Left renal pelvis (tissue), 4 donors: Measurements from ENCODE around the gene VAV2. TPM values are rescaled to one million over a fixed set of nuclear protein-coding genes. Genes with fewer than 3 reads are reported as not detected.

ENCODE experiments used
- DNase-seq, 4 donors: peaks; one replicate each; pipeline ENCODE4 v3.0.0-alpha.2; 2013; ENCODE audit warnings: low read depth in 4 of 4, low spot score in 3 of 4
- polyA plus RNA-seq, 4 donors: library from polyadenylated mRNA; unstranded; fragments of 120-200 nt; gene quantifications; one replicate each; pipeline ENCODE4 v1.2.1, GENCODE V29; 2013; ENCODE audit not compliant: insufficient read length in 4 of 4

Gene VAV2, protein sequence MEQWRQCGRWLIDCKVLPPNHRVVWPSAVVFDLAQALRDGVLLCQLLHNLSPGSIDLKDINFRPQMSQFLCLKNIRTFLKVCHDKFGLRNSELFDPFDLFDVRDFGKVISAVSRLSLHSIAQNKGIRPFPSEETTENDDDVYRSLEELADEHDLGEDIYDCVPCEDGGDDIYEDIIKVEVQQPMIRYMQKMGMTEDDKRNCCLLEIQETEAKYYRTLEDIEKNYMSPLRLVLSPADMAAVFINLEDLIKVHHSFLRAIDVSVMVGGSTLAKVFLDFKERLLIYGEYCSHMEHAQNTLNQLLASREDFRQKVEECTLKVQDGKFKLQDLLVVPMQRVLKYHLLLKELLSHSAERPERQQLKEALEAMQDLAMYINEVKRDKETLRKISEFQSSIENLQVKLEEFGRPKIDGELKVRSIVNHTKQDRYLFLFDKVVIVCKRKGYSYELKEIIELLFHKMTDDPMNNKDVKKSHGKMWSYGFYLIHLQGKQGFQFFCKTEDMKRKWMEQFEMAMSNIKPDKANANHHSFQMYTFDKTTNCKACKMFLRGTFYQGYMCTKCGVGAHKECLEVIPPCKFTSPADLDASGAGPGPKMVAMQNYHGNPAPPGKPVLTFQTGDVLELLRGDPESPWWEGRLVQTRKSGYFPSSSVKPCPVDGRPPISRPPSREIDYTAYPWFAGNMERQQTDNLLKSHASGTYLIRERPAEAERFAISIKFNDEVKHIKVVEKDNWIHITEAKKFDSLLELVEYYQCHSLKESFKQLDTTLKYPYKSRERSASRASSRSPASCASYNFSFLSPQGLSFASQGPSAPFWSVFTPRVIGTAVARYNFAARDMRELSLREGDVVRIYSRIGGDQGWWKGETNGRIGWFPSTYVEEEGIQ
- polyA plus RNA-seq = 10 to 100 TPM; 14.7 to 47.1 (median 34.7) TPM

DNA sequence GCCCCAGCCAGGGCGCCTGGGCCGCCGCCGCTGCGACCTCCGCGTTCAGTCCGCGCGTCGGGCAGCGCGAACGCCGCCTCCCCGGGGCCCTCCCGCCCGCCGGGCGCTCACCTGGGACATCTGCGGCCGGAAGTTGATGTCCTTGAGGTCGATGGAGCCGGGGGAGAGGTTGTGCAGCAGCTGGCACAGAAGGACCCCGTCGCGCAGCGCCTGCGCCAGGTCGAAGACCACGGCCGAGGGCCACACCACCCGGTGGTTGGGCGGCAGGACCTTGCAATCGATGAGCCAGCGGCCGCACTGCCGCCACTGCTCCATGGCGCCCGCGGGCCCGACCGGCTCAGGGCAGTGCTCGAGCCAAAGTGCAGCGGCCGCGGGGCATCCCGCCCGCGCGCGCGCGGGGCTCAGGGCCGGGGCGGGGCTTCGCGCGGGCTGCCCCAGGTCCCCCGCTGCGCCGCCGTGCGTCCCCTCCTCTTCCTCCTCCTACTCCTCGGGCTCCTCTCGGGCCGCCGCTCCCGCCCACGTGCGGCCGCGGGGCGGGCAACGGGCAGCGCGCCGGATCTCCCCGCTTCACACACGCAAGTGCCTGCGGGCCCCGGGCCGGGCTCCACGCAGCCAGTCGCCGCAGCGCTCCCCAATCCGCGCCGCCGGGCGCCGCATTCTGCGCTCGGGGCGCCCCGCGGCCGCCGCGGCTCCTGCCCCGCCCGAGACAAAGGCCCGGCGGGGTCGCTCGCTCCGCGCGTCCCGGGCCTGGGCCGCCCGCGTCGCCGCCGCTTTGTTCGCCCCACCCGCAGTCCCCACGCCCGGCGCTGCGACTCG is at the start of gene VAV2:
Gene VAV2 (minus strand): TSS at position 361 of the 816 bp plus-strand sequence. CDS start 46 bp downstream, at position 315.
- DNase-seq = no peak

DNA sequence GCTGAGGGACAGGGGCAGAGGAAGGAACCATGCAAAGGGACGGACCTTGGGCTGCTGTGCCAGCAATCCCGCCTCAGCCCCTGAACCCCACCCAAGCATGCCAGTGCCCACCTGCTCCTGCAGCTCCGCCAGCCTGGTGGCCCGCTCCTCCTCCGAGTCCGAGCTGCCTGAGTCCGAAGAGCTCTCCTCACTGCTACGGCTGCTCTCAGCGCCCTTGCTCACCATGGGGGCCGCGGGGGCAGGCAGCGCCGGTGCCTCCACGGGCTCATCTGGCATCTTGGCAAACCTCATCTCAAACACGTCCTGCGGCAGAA is 49.5 kb upstream of the VAV2 start:
- no peak for DNase-seq

DNA sequence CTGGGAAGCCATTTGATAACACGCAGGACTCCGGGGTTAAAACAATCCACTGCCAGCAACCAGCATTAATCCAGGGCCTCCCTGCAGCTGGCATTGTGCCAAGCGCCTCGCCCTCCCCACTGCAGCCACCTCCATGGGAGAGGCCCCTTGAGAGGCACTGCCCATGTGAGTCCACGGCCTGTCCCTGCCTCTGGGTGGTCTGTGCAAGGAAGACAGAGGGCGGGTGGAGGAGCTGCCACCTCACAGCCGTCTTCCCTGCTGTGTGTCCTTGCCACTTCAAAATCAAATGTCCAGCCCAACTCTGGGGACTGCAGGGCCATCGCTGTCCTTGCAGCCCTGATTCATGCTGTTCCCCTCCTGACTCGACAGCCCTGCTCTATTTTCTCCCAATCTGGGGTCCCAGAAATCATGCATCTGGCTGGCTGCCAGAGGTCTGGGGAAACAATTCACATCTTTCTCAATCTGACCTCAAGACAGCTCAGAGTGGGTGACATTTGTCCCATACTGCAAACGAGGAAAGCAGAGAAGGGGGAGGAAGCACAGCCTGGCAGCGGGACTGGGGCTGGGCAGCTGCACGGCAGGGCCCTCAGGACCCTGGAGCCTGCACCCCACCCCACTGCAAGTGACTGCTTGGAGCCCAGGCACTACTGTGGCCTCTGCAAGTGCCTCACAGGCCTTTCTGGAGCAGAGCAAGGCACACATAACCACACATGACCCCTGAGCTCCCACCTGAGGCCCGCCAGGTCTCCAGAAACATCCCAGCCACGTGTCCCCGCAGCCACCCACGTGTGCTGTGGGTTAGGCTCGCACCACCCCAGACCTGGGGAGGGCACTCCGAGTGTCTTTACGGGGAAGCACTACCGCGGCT is 48.9 kb upstream of the VAV2 start:
- no peak for DNase-seq

DNA sequence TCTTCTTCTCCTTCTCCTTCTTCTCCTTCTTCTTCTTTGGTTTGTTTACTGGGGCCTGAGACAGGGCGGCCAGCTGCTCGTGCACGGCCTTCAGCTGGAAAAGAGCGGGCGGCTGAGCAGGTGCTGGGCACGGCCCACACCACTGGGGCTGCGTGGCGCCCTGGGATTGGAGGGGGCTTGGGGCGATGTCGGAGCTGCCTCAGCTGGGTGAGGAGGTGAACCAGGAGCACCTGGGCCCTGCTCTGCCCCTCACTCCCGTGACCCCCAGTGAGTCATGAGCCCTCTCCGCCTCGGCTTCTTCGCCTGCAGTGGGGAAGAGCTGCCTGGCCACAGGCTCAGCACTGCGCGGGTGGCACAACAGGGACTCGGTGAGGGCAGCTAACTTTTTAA is 48.0 kb upstream of the VAV2 start:
- no peak for DNase-seq

DNA sequence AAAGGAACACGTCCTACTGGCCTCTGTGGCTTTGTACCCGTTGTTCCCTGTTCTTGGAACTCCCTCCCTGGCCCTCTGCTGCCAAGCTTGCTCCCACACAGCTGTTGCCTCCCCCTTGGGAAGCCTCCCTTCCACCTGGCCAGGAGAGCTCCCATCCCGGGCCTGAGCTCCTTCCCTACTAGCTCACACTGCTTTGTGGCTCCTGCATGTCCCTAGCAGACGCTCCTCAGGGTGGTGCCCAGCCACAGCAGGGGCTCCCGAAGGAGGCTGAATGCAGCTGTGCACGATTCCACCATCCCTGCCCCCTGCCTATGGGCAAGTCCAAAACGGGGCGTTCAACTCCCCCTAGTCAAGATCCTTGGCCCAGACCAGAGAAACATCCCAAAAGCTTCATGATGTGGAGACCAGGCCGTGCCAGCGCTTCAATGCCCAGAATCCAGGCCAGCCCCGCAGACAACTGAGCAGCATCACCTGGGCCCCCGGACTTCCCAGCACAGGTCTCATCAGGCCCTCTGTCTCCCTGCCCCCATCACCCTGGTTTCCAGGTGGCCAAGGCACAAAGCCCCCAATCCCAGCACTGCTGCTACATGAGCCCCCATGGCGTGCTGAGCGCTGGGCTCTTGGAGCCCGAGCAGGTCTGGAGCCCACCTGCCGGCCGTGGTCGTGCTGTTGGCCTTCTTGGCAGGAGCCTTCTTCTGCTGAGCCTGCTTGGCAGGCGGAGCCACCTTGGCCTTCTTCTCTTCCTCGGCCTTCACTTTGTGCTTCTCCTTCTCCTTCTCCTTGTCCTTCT is 47.5 kb upstream of the VAV2 start:
- no peak for DNase-seq

DNA sequence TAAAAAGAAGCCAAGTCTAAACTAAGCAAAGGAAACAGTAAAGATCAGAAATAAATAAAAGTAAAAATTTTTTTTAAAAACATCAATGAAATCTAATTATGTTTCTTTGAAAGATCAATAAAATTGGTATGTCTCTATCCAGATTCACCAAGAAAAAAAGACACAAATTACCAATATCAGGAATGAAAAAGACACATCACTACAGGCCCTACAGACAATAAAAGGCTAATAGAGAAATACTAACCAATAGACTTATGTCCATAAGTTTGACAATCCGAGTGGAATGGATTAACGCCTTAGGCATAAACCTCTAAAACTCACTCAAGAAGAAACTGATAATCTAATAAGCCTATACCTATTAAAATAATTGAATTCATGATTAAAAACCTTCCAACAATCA is 45.5 kb upstream of the VAV2 start:
- DNase-seq = no peak

DNA sequence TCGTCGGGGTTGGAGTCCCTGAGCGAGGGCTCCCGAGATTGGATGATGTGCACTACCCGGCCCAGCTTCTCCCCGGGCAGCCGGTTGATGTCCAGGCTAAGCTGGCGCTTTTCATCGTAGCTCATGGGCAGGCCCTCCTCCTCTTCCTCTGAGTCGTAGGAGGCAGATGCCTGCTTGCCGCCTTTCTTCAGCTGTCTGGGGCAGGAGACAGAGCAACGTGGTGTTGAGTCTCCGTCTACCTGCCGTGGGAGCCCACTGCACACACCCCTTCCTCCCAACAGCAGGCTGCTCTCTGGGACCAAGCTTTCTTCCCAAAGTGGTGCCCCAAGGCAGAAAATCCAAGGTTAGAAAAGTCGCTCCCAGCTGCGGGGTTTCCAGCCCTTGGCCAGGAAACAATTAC is 44.0 kb upstream of the VAV2 start:
- no peak for DNase-seq

DNA sequence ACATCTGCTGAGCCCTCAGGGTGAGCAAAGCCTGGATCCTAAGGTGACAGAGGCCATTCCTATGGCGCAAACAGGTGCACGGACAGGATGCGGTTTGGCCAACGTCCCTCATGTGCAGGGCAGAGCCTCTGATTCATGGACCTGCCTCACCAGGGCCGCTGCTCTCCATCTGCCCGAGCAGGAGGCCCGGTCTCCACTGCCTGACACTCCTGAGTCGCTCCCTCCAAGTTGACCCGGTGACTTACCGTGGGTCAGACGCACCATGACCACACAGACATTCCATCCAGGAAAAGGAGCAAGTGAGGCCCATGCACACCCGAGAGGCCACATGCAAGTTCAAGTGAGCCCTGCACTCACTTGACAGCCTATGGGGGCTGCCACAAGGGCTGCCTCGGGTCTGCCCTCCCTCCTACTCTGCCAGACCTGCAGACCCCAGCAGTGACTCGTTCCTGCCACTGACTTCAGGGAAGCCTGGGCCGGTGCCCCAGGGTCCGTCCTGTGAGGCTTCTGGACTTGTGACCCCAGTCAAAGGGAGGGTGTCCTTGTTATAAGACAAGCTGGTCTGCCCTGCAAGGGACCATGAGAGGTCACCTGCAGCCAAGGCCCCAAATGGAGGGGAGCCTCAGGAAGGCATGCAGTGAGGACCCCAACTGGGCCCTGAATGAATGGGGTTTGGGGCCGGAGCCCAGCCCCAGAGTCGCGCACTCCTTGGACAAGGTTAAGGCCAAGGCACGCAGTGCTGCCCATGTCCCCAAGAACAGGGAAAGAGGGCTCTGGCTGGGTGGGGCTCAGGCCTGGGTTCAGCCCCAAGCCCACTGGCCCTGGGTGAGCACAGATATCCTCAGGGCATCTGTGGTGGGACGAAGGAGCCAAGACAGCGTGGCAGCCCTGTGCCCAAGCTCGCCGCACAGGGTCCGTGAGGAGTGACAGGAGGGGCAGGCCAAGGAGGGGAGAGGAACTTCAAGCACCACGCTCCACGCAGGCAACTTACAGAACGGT is 43.2 kb upstream of the VAV2 start:
- DNase-seq = no peak

DNA sequence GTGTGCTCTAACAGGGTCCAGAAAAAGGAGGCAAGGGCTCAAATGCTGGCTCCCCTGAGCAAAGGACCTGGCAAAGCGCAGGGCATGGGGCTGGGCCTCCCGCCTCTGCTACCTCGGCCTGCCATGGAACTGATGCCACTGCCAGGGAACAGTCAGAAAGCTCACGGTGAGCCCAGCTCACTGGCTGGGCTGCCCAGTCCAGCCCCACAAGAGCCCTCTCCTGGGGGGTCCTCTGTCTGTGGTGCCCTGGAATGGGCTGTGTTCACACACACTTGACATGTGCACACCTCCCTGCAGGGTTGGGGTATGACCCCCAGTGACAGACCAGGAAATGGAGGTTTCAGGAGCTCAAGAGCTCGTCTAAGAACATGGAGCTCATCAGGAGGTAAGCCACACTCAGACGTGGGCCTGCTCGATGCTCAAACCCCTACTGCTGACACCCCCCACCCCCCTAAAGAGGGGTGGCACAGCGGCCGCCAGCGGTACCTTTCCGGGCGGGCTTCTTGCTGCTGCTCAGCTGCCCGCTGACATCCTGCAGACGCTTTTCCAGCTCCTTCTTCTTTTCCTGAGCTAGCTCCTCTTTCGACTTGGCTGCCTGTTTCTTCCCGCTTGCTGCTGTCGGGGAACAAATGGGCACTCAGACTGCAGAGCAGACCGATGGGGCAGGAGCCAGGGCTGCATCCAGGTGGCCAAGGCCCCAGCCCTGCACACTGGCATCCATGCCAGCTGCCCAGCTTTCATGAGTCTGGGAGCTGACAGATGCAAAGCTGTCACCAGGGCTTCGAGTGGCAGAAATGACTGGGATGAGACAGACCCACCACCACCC is 42.3 kb upstream of the VAV2 start:
- no peak for DNase-seq

DNA sequence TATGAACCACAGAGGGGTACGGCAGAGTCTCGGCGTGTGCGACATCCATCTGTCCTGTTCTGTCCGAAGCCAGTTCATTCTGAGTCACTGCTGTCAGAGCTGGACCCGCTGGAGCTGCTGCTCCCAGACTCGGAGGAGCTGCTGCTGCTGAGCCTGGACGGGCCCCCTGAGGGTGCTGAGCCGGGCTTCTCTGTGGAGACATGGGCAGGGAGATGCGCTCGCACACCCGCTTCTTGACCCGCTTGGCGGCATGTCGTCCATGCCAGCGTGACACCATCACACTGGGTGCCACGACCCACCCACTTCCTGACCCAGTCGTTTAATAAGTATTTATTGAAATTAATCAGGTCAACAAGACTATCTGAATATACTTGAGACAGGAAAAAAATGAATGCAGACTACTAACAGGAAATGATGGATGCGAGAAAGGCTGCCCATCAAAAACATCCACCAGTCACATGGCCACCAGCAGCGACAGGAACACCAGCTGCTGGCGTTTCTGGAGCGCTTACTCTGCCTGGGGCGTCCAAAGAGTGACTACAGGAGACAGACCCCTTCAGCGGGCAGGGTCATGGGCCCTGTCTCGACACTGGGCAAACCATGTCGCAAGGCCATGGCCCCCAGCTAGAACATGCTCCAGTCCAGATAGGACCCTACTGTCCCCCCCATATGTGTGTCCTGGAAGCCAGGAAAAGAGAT is 41.5 kb upstream of the VAV2 start:
- no peak for DNase-seq

DNA sequence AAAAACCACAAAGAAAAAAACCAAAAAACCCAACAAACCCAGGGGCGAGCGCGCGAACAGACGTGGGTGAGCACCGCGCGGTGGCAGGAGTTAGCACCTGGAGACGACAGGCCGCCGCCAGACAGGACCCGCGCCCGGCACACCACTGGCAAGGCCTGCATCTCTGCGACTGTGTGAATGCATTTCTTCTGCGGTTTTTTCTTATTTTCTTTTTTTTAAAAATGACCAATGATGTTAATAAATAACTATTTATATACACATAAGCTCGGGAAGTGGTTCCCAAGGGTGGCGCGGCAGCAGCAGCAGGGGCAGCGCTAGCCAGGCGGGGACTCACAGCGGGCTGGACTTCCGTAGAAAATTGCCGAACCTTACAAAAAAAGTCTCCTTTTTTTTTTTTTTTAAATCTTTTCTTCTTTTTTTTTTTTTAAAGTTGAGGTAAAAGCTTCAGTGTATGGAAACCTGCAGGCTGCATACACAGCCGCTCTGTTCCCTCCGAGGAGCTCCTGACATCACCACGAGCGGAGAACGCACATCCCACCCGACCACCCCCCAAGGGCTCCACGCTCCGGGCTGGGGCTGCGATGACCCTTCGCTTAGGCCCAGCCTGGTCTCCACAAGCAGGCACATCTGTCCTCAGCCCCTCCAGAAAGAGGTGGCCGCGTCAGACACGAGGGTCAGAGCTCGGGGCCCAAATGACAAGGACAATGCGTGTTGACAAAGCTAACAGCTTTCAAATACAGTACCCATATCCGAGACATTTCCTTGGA is 40.5 kb upstream of the VAV2 start:
- DNase-seq = no peak

DNA sequence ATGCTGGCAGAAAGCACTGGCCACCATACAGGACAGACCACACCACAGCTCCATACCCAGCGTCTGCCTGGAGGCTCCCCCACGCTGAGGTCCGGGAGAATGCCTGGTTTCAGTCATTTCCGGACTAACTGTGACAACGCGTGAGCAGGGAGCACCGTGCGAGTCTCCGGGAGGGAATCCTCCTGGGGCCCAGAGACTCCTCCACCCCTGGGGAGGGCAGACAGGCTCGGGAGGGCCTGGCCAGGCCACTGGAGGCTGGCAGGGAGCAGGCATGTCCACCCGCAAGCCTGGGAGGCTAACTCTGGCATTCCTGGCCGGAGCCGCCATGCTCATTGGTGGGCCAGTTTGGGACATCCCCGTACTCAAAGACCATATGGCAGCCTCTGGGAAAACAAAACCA is 39.7 kb upstream of the VAV2 start:
- DNase-seq = no peak

DNA sequence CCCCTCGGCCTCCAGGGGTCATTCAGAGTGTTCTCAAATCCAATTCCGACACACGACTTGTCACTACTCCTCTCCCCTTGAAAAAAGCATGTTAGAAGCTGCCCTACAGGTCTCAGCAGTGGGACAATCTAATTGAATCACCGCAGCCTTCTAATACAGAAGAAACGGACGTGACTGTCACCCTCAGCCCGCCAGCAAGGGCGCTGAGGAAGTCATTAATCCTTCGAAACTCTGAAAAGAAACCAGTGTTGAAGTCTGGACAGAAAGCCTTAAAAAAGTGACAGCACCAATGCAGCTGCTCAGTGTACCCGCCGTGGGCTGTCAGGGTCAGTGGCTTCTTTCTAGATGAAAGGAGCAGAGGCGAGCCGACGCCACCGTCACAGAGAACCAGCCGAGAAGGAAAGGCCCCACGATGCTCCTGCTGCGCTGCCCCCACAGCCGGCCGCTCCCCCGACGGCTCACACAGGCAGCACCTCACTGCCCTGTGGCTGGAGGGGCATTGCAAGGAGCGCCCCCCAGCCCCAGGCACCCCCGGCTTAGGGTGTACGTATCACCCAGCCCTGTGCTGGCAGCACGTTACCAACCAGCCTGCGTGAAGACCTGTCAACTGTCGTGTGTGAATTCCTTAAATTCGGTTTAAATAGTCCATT is 38.8 kb upstream of the VAV2 start:
- no peak for DNase-seq

DNA sequence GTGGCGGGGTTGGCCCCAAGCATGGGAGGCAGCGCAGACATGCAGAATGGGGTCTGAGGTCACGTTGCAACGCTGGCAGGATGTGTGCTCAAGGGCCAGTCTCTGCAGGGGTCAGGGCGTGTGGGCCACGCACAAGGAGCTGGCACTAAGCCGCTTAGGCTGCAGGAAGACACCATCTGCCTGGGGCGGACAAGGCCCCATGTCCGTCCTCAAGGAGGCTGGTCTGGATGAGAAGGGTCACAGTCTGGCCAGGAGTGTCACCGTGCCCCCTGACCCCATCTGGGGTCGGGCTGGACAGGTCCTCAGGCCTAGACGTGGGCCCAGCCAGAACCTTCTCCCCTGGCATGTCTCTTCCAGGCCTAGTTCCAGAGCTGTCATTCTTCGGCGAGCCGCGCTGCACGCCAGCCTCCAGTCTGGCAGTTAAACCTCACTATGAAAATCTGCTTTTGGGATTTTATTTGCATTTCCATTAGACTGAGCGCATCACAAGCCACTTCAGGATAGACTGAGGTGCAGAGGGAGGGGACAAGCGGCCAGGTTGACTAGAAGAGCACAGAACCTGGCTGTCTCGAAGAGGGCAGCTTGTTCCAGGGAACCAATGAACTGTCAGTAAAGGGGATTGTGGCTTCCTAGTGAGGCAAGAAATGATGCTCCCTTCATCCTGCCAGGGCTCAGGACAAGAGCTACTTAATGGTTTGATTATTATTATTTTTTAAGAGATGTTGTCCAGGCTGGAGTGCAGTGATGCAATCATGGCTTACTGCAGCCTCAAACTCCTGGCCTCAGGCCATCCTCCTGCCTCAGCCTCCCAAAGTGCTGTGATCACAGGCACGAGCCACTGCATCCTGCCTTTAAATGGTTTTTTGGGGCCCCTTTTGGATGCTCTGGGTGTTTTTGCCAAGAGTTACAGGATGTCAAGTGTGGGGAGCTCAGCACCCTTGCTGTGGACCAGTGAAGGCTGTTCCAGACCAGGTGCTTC is 37.4 kb upstream of the VAV2 start:
- DNase-seq = no peak
